HepG2 (cell line): Measurements from ENCODE around the gene CXCR4. TPM values are rescaled to one million over a fixed set of nuclear protein-coding genes. Genes with fewer than 3 reads are reported as not detected.

Experiments
- ATAC-seq: fragments of 200-7000 bp; cut with Tn5 transposase; 3 replicates; pipeline ENCODE4 v1.9.1; 2020; ENCODE audit warnings: mild to moderate bottlenecking, moderate library complexity
- BruUV-seq: library from RNA; stranded (reverse); fragments of 400-500 nt; replicated peaks from 2 replicates; lab custom pipeline; 2021; lab: Mats Ljungman, UMichigan
- CTCF ChIA-PET: fragments of 300-600 bp; formaldehyde crosslinking; extraction: SDS; loops from one replicate; lab custom pipeline; 2021; ENCODE audit warnings: low total read pairs, inconsistent platforms, low intra/inter-chr PET ratio; lab: Yijun Ruan, JAX
- POLR2A ChIA-PET: fragments of 350-600 bp; sonication (Branson Sonifier 250); formaldehyde crosslinking; loops from one replicate; lab custom pipeline; 2020; ENCODE audit warnings: antibody characterized with exemption, inconsistent platforms; lab: Yijun Ruan, JAX
- DNase-seq: peaks from one replicate; pipeline ENCODE4 v3.0.0-alpha.2; 2015; ENCODE audit warnings: low spot score
- FAIRE-seq: peaks from 3 replicates; lab custom pipeline; 2011; peaks lifted over from hg19 to GRCh38; lab: Jason Lieb, UNC
- H2AFZ ChIP-seq: one replicate; pipeline ENCODE4 v1.6.1; 2011; ENCODE audit warnings: low read length, inconsistent platforms
- H3K27ac ChIP-seq: fragments of 300-600 bp; 3 replicates; pipeline ENCODE4 v1.8.0; 2011; ENCODE audit warnings: mixed run types, mild to moderate bottlenecking, mixed read lengths, low read length, inconsistent platforms; ENCODE audit not compliant: insufficient read depth; ENCODE audit errors: extremely low read length
- H3K27me3 ChIP-seq, 2 experiments: fragments of 200-600 bp in 1 of 2; 2 replicates in 1 of 2; 3 replicates in 1 of 2; pipeline versions ENCODE4 v1.6.0 to v1.8.0; 2011; ENCODE audit warnings: low read length in 2 of 2, mild to moderate bottlenecking in 2 of 2, moderate library complexity in 2 of 2, inconsistent platforms in 1 of 2; ENCODE audit not compliant: insufficient read depth in 2 of 2, control insufficient read depth in 1 of 2
- H3K36me3 ChIP-seq, 2 experiments: fragments of 200-600 bp in 1 of 2; replicated peaks in 1 of 2; 2 replicates in 1 of 2; 3 replicates in 1 of 2; pipeline versions ENCODE4 v1.5.1 to v1.8.0; 2011; ENCODE audit warnings: low read length in 2 of 2, inconsistent platforms in 1 of 2; ENCODE audit not compliant: insufficient read depth in 2 of 2, control insufficient read depth in 1 of 2
- H3K4me1 ChIP-seq: 2 replicates; pipeline ENCODE4 v1.5.1; 2012; ENCODE audit warnings: low read length, inconsistent platforms; ENCODE audit not compliant: insufficient read depth
- H3K4me2 ChIP-seq: 2 replicates; pipeline ENCODE4 v1.6.0; 2011; ENCODE audit warnings: low read depth, low read length, inconsistent platforms
- H3K4me3 ChIP-seq, 3 experiments: fragments of 200-600 bp in 1 of 3; sonication (generic), shearing (Covaris generic) in 1 of 3; replicated peaks in 1 of 3; 2 replicates each; pipeline ENCODE4 v1.5.1; 2011 to 2016; ENCODE audit warnings: low read length in 3 of 3, inconsistent platforms in 2 of 3, low read depth in 2 of 3, mild to moderate bottlenecking in 2 of 3, control low read depth in 1 of 3, mixed read lengths in 1 of 3; ENCODE audit not compliant: insufficient read depth in 1 of 3
- H3K79me2 ChIP-seq: one replicate; pipeline ENCODE4 v1.6.1; 2011; ENCODE audit warnings: low read length, inconsistent platforms; ENCODE audit not compliant: insufficient read depth
- H3K9ac ChIP-seq: 2 replicates; pipeline ENCODE4 v1.6.0; 2011; ENCODE audit warnings: mild to moderate bottlenecking, low read depth, low read length, inconsistent platforms; ENCODE audit not compliant: insufficient read depth
- H3K9me3 ChIP-seq: 2 replicates; pipeline ENCODE4 v1.5.1; 2012; ENCODE audit warnings: mild to moderate bottlenecking, low read length
- H4K20me1 ChIP-seq: 2 replicates; pipeline ENCODE4 v1.6.0; 2011; ENCODE audit warnings: inconsistent platforms, mild to moderate bottlenecking, low read length, moderate library complexity; ENCODE audit not compliant: insufficient read depth
- CBX5 ChIP-seq: sonication (generic); formaldehyde crosslinking; IDR thresholded peaks from 2 replicates; pipeline ENCODE4 v1.4.0; 2020; ENCODE audit warnings: missing genetic modification reagents, borderline replicate concordance
- EZH2 ChIP-seq: conservative IDR thresholded peaks from 2 replicates; pipeline ENCODE4 v1.6.1; 2012; ENCODE audit warnings: mild to moderate bottlenecking, low read depth, low read length, moderate library complexity
- HNRNPLL ChIP-seq: fragments of 200-400 bp; formaldehyde crosslinking; IDR thresholded peaks from 2 replicates; pipeline ENCODE4 v1.6.1; 2017; ENCODE audit warnings: mild to moderate bottlenecking, low read depth, low read length; ENCODE audit not compliant: poor library complexity, severe bottlenecking
- NPAS2 ChIP-seq: sonication (generic); formaldehyde crosslinking; IDR thresholded peaks from 2 replicates; pipeline ENCODE4 v1.8.0; 2022; ENCODE audit warnings: mild to moderate bottlenecking, missing genetic modification reagents, borderline replicate concordance
- PRPF4 ChIP-seq: fragments of 200-400 bp; formaldehyde crosslinking; IDR thresholded peaks from 2 replicates; pipeline ENCODE4 v1.6.1; 2016; ENCODE audit warnings: low read length, low read depth; ENCODE audit not compliant: poor library complexity, severe bottlenecking
- ZEB1 ChIP-seq: IDR thresholded peaks from 2 replicates; pipeline ENCODE4 v1.6.1; 2012; ENCODE audit warnings: mild to moderate bottlenecking, low read depth, inconsistent platforms; ENCODE audit not compliant: insufficient replicate concordance
- WGBS: methylation state at CpG from one replicate; pipeline ENCODE4 v1.1.6; 2017; ENCODE audit warnings: low lambda C conversion rate; 5-methylcytosine and 5-hydroxymethylcytosine counted together
- in situ Hi-C: cut with HindIII; loops from 2 replicates; pipeline ENCODE4 v1.10.0; 2017; ENCODE audit warnings: low pct_unique_long_range_greater_than_20kb; ENCODE audit not compliant: extremely low pct_ligation_motif_present
- intact Hi-C: fragments of 100-400 bp; cut with micrococcal nuclease; formaldehyde crosslinking; loops from one replicate; pipeline ENCODE4 v1.10.0; 2022; ENCODE audit not compliant: unreplicated experiment
- polyA plus RNA-seq, 8 experiments: library from polyadenylated mRNA; depleted of rRNA in 3 of 8; stranded (reverse) in 7 of 8; unstranded in 1 of 8; fragments of >200 nt; fragmentation: Illumina TruSeq in 4 of 8; extraction: Trizol in 4 of 8; gene quantifications; 2 replicates each; pipeline versions ENCODE4 v1.2.1 to v1.2.3, GENCODE V29; 2011 to 2016; ENCODE audit warnings: low read depth in 4 of 8, missing spikeins in 1 of 8, mixed read lengths in 1 of 8; ENCODE audit not compliant: insufficient read depth in 1 of 8
- total RNA-seq, 5 experiments: library from RNA; depleted of rRNA; stranded (reverse); fragments of >200 nt; fragmentation: Illumina TruSeq; extraction: Trizol; gene quantifications; 2 replicates each; pipeline ENCODE4 v1.2.3, GENCODE V29; 2016; ENCODE audit warnings: low read depth in 1 of 5
- TF ChIP-seq, protein P1 (sequence below): sonication (generic); formaldehyde crosslinking; IDR thresholded peaks from 2 replicates; pipeline ENCODE4 v1.5.1; 2020; ENCODE audit warnings: missing genetic modification reagents, mild to moderate bottlenecking, borderline replicate concordance

Gene CXCR4
- total and polyA plus RNA-seq, 2 of the 13 experiments (the other 11 are each of a cell fraction or from before 2014, with no cell fraction given): 0.34 to 0.55 TPM

DNA sequence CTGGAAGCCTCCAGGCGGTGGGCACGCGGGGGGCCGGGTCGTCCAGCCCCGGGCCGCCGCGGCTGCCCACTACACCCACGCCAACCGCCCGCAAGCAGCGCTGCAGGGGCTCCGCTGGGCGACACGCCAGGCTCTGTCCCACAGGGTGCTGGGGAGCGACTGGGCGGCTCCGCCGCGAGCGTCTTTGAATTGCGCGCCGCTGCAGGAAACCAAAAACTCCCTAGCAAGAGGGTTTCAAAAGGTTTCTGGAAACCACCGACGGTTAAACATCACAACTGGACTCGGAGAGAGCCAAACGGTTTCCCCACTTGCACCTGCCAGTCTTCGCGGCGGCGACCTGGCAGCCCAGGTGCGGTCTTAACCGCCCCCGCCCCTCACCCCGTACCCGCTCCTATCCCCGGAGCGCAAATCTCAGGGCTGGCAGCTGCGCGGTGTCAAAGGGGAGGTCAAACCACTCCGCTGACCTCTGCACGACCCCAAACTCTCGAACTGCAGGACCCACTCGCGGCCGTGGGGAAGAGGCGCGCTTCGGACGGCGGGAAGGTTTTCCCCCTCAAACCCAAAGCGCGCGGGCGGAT lies 1.0 kb downstream of the CXCR4 start:
- H3K79me2 ChIP-seq: no peaks in the 10 kb centered on the region
- no peaks in the 10 kb centered on the region for H3K36me3 ChIP-seq
- no peak overlapping the region for H2AFZ ChIP-seq
- H4K20me1 ChIP-seq: no peaks in the 10 kb centered on the region
- 12% methylated on average over 32 of the region's 57 CpGs for WGBS
- H3K9me3 ChIP-seq: no peaks in the 10 kb centered on the region
- in situ Hi-C loops (no loop called here), intact Hi-C loops (no loop called here)
- no TSS peak for BruUV-seq
- ATAC-seq: peak; percentile 28
- H3K4me2 ChIP-seq: peak overlapping the region; percentile 69
- H3K9ac ChIP-seq: no peak overlapping the region
- peak overlapping the region in 2 of 3 experiments; percentile 39 to 58; a peak in 3 of 6 replicates for H3K4me3 ChIP-seq
- no peak overlapping the region for H3K27ac ChIP-seq
- H3K27me3 ChIP-seq: peaks cover 0 to 62% of the 10 kb centered on the region in 2 experiments; a peak in 4 of 5 replicates
- FAIRE-seq: no peak
- TF ChIP-seq NPAS2 (no peak), HNRNPLL (peak; percentile 32), EZH2 (peak; percentile 86), ZEB1 (no peak), CBX5 (CRISPR knock-in tag) (no peak), PRPF4 (no peak)
- TF ChIP-seq, protein P1, sequence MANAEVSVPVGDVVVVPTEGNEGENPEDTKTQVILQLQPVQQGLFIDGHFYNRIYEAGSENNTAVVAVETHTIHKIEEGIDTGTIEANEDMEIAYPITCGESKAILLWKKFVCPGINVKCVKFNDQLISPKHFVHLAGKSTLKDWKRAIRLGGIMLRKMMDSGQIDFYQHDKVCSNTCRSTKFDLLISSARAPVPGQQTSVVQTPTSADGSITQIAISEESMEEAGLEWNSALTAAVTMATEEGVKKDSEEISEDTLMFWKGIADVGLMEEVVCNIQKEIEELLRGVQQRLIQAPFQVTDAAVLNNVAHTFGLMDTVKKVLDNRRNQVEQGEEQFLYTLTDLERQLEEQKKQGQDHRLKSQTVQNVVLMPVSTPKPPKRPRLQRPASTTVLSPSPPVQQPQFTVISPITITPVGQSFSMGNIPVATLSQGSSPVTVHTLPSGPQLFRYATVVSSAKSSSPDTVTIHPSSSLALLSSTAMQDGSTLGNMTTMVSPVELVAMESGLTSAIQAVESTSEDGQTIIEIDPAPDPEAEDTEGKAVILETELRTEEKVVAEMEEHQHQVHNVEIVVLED (CRISPR knock-in tag): no peak
- TF ChIP-seq, all 625 proteins: peak for 2
- DNase-seq: no peak
- ChIA-PET CTCF (no interaction called here), POLR2A (no interaction called here)
- peaks cover 8% of the 10 kb centered on the region; the same call in 1 of the 2 replicates for H3K4me1 ChIP-seq
